GM12874 (cell line): ENCODE data around the gene ELMO1.

Experiments
- CTCF ChIP-seq: IDR thresholded peaks from 2 replicates; pipeline ENCODE4 v1.5.1; 2011; ENCODE audit warnings: low read depth, mild to moderate bottlenecking, control low read depth, low read length, moderate library complexity; ENCODE audit not compliant: insufficient read depth

The ELMO1 gene

GRCh38 chr7:37011151-37011890 is 437.3 kb downstream of the ELMO1 start:
- no peak for TF ChIP-seq CTCF

- no peak for TF ChIP-seq CTCF
Measured at GRCh38 chr7:37009125-37009675, 439.5 kb downstream of the ELMO1 start.

GRCh38 chr7:37007691-37008090 is 441.0 kb downstream of the ELMO1 start:
- no peak for TF ChIP-seq CTCF

- TF ChIP-seq CTCF = no peak
Measured at GRCh38 chr7:37007268-37007667, 441.4 kb downstream of the ELMO1 start.

GRCh38 chr7:37006764-37007163 is 441.9 kb downstream of the ELMO1 start:
- no peak for TF ChIP-seq CTCF

GRCh38 chr7:37000511-37000910 is 448.2 kb downstream of the ELMO1 start:
- TF ChIP-seq CTCF = no peak

- TF ChIP-seq CTCF = no peak
Measured at GRCh38 chr7:36999626-37000485, 448.8 kb downstream of the ELMO1 start.
